Measurements from ENCODE around the gene ALG14.
"Not testable (repeated sequence)": the region's sequence is repeated elsewhere in the genome, so short reads cannot be mapped to it uniquely, and the experiment has no call there.

ALG14 gene

GRCh38 chr1:95086949-95087533 lies 14.3 kb upstream of the ALG14 start:
- no peak for DNase-seq

- DNase-seq = no peak
Observed at GRCh38 chr1:95085376-95085775, 12.6 kb upstream of the ALG14 start.

- DNase-seq = peak; percentile 12
Observed at GRCh38 chr1:95084317-95085176, 11.8 kb upstream of the ALG14 start.

GRCh38 chr1:95080879-95081278 lies 8.1 kb upstream of the ALG14 start:
- no peak for DNase-seq

- no peak for DNase-seq
Observed at GRCh38 chr1:95080446-95080845, 7.7 kb upstream of the ALG14 start.

- DNase-seq = no peak
Observed at GRCh38 chr1:95076034-95076433, 3.3 kb upstream of the ALG14 start.

GRCh38 chr1:95073446-95073845 lies 695 bp upstream of the ALG14 start:
- DNase-seq = no peak

GRCh38 chr1:95072117-95072516 lies 634 bp downstream of the ALG14 start:
- DNase-seq = no peak

GRCh38 chr1:95071539-95071938 lies 1.2 kb downstream of the ALG14 start:
- DNase-seq = no peak

- DNase-seq = no peak
Observed at GRCh38 chr1:95069710-95070093, 3.0 kb downstream of the ALG14 start.

- no peak for DNase-seq
Observed at GRCh38 chr1:95068956-95069709, 3.6 kb downstream of the ALG14 start.

GRCh38 chr1:95067568-95067967 lies 5.2 kb downstream of the ALG14 start:
- no peak for DNase-seq

- DNase-seq = no peak
Observed at GRCh38 chr1:95067062-95067461, 5.7 kb downstream of the ALG14 start.

- no peak for DNase-seq
Observed at GRCh38 chr1:95061445-95062006, 11.2 kb downstream of the ALG14 start.

GRCh38 chr1:95058974-95059373 lies 13.8 kb downstream of the ALG14 start:
- no peak for DNase-seq

GRCh38 chr1:95057351-95057750 lies 15.4 kb downstream of the ALG14 start:
- DNase-seq = no peak

- no peak for DNase-seq
Observed at GRCh38 chr1:95049935-95050334, 22.8 kb downstream of the ALG14 start.

- DNase-seq = no peak
Observed at GRCh38 chr1:95048317-95048716, 24.4 kb downstream of the ALG14 start.

GRCh38 chr1:95047624-95048023 lies 25.1 kb downstream of the ALG14 start:
- not testable (repeated sequence) for DNase-seq

- no peak for DNase-seq
Observed at GRCh38 chr1:95046359-95046758, 26.4 kb downstream of the ALG14 start.

GRCh38 chr1:95043141-95043980 lies 29.4 kb downstream of the ALG14 start:
- peak; percentile 82 for DNase-seq

GRCh38 chr1:95042286-95042685 lies 30.5 kb downstream of the ALG14 start:
- DNase-seq = no peak

Measured in activated CD4-positive, alpha-beta T cell treated with anti-CD3 and anti-CD28 coated beads for 48 hours (primary cell).